IMR-90 (cell line): Measurements from ENCODE around the gene WDR90. TPM values are rescaled to one million over a fixed set of nuclear protein-coding genes. Genes with fewer than 3 reads are reported as not detected.

Experiments
- ATAC-seq: fragments of 200-7000 bp; cut with Tn5 transposase; 2 replicates; pipeline ENCODE4 v1.9.1; 2020; ENCODE audit warnings: low read depth, mild to moderate bottlenecking, moderate library complexity
- BruUV-seq: library from RNA; stranded (reverse); fragments of 400-500 nt; replicated peaks from 2 replicates; lab custom pipeline; 2021; lab: Mats Ljungman, UMichigan
- CTCF ChIA-PET: fragments of 300-600 bp; formaldehyde crosslinking; extraction: SDS; loops from one replicate; lab custom pipeline; 2021; ENCODE audit warnings: antibody characterized with exemption; lab: Yijun Ruan, JAX
- POLR2A ChIA-PET: fragments of 300-600 bp; sonication (Branson Sonifier 250); formaldehyde crosslinking; loops from one replicate; lab custom pipeline; 2022; ENCODE audit warnings: antibody characterized with exemption; ENCODE audit not compliant: unreplicated experiment; lab: Charles Lee
- DNase-seq: peaks from one replicate; pipeline ENCODE4 v3.0.0; 2013
- H2AFZ ChIP-seq: replicated peaks from 2 replicates; pipeline ENCODE3; 2013; ENCODE audit warnings: low read length, mild to moderate bottlenecking; ENCODE audit not compliant: poor library complexity
- H2AK5ac ChIP-seq: 2 replicates; pipeline ENCODE4 v1.6.1; 2013; ENCODE audit warnings: low read depth, low read length, inconsistent platforms
- H2AK9ac ChIP-seq: replicated peaks from 2 replicates; pipeline ENCODE3; 2013; ENCODE audit warnings: mild to moderate bottlenecking, low read depth, low read length, moderate library complexity; ENCODE audit not compliant: poor library complexity
- H2BK120ac ChIP-seq: 2 replicates; pipeline ENCODE4 v1.6.1; 2013; ENCODE audit warnings: low read depth, low read length, inconsistent platforms
- H2BK15ac ChIP-seq: 3 replicates; pipeline ENCODE4 v1.6.1; 2013; ENCODE audit warnings: low read depth, low read length, inconsistent platforms
- H2BK20ac ChIP-seq: 2 replicates; pipeline ENCODE4 v1.6.1; 2013; ENCODE audit warnings: low read depth, mild to moderate bottlenecking, inconsistent platforms, low read length, moderate library complexity
- H2BK5ac ChIP-seq: 2 replicates; pipeline ENCODE4 v1.6.1; 2013; ENCODE audit warnings: mild to moderate bottlenecking, low read depth, low read length, inconsistent platforms; ENCODE audit not compliant: poor library complexity, severe bottlenecking
- H3K14ac ChIP-seq: replicated peaks from 2 replicates; pipeline ENCODE4 v1.6.1; 2013; ENCODE audit warnings: low read depth, low read length, inconsistent platforms
- H3K18ac ChIP-seq: 2 replicates; pipeline ENCODE4 v1.6.1; 2013; ENCODE audit warnings: low read depth, low read length, control low read depth
- H3K23ac ChIP-seq: 2 replicates; pipeline ENCODE4 v1.6.1; 2013; ENCODE audit warnings: low read depth, low read length, inconsistent platforms
- H3K27ac ChIP-seq: 2 replicates; pipeline ENCODE4 v1.5.1; 2013; ENCODE audit warnings: mild to moderate bottlenecking, control low read depth, low read length; ENCODE audit not compliant: insufficient read depth
- H3K27me3 ChIP-seq: 2 replicates; pipeline ENCODE4 v1.6.1; 2013; ENCODE audit warnings: low read length; ENCODE audit not compliant: control insufficient read depth, insufficient read depth
- H3K36me3 ChIP-seq: 2 replicates; pipeline ENCODE4 v1.6.1; 2013; ENCODE audit warnings: low read length, mixed read lengths; ENCODE audit not compliant: control insufficient read depth, insufficient read depth
- H3K4ac ChIP-seq: 2 replicates; pipeline ENCODE4 v1.6.1; 2013; ENCODE audit warnings: low read depth, low read length, inconsistent platforms
- H3K4me1 ChIP-seq: 2 replicates; pipeline ENCODE4 v1.6.1; 2013; ENCODE audit warnings: low read length, mixed read lengths; ENCODE audit not compliant: control insufficient read depth, insufficient read depth
- H3K4me2 ChIP-seq: 2 replicates; pipeline ENCODE4 v1.6.1; 2013; ENCODE audit warnings: low read depth, mild to moderate bottlenecking, control low read depth, low read length, moderate library complexity
- H3K4me3 ChIP-seq: 2 replicates; pipeline ENCODE4 v1.5.1; 2013; ENCODE audit warnings: low read depth, mild to moderate bottlenecking, control low read depth, low read length, moderate library complexity; ENCODE audit not compliant: insufficient read depth
- H3K56ac ChIP-seq: 2 replicates; pipeline ENCODE4 v1.6.1; 2013; ENCODE audit warnings: low read length, inconsistent platforms; ENCODE audit not compliant: insufficient read depth; ENCODE audit errors: extremely low read depth
- H3K79me1 ChIP-seq, 2 experiments: 2 replicates each; pipeline ENCODE4 v1.6.1; 2013; ENCODE audit warnings: low read length in 2 of 2, inconsistent platforms in 1 of 2, low read depth in 1 of 2
- H3K9ac ChIP-seq: 2 replicates; pipeline ENCODE4 v1.6.1; 2013; ENCODE audit warnings: low read depth, low read length, control low read depth
- H3K9me1 ChIP-seq: 2 replicates; pipeline ENCODE4 v1.6.1; 2013; ENCODE audit warnings: low read length, inconsistent platforms; ENCODE audit not compliant: insufficient read depth
- H3K9me3 ChIP-seq: 2 replicates; pipeline ENCODE4 v1.6.1; 2013; ENCODE audit warnings: low read length; ENCODE audit not compliant: control insufficient read depth, insufficient read depth
- H4K20me1 ChIP-seq: 2 replicates; pipeline ENCODE4 v1.6.1; 2013; ENCODE audit warnings: low read length, inconsistent platforms; ENCODE audit not compliant: insufficient read depth
- H4K5ac ChIP-seq: 2 replicates; pipeline ENCODE4 v1.6.1; 2013; ENCODE audit warnings: mild to moderate bottlenecking, low read depth, low read length, control low read depth
- H4K8ac ChIP-seq, 2 experiments: 2 replicates each; pipeline ENCODE4 v1.6.1; 2013; ENCODE audit warnings: low read depth in 2 of 2, low read length in 2 of 2, control low read depth in 1 of 2, inconsistent platforms in 1 of 2
- H4K91ac ChIP-seq: 2 replicates; pipeline ENCODE4 v1.6.1; 2013; ENCODE audit warnings: low read depth, low read length, inconsistent platforms; ENCODE audit not compliant: insufficient read depth
- MAZ ChIP-seq: IDR thresholded peaks from 2 replicates; pipeline ENCODE4 v1.6.1; 2012; ENCODE audit warnings: low read depth, mild to moderate bottlenecking, low read length, improper control_type of control experiment, moderate library complexity, borderline replicate concordance
- RFX5 ChIP-seq: IDR thresholded peaks from 2 replicates; pipeline ENCODE4 v1.8.0; 2012; ENCODE audit warnings: low read depth, mild to moderate bottlenecking, low read length, moderate library complexity
- WGBS, 2 experiments: methylation state at CpG; one replicate each; pipeline versions ENCODE4 v1.1.5 to v1.1.7; 2013; ENCODE audit warnings: missing lambda C conversion rate in 2 of 2; ENCODE audit not compliant: insufficient read length in 1 of 2; ENCODE audit errors: extremely low coverage in 2 of 2; 5-methylcytosine and 5-hydroxymethylcytosine counted together
- dilution Hi-C: fragments of 300-500 bp; cut with HindIII; formaldehyde crosslinking; loops from one replicate; pipeline ENCODE4 v1.14.3; 2018; ENCODE audit warnings: low sequenced_read_pairs; ENCODE audit not compliant: unreplicated experiment
- in situ Hi-C: fragments of 300-500 bp; cut with MboI; formaldehyde crosslinking; loops from 3 replicates; pipeline ENCODE4 v1.14.3; 2019; ENCODE audit warnings: low sequenced_read_pairs, inconsistent platforms, mixed read lengths
- intact Hi-C: fragments of 100-400 bp; cut with micrococcal nuclease; formaldehyde crosslinking; loops from 2 replicates; pipeline ENCODE4 v1.10.0; 2022
- polyA plus RNA-seq, 3 experiments: library from polyadenylated mRNA; depleted of rRNA; stranded (reverse); fragments of >200 nt; gene quantifications; 2 replicates each; pipeline ENCODE4 v1.2.3, GENCODE V29; 2012; ENCODE audit warnings: low replicate concordance in 1 of 3
- total RNA-seq: library from RNA; depleted of rRNA; stranded (reverse); fragments of >200 nt; gene quantifications from 2 replicates; pipeline ENCODE4 v1.2.3, GENCODE V29; 2012

The WDR90 gene
- total and polyA plus RNA-seq, 2 of the 4 experiments (the other 2 are of a cell fraction): 1.4 to 18.7 TPM

GRCh38 chr16:671353-672131 lies 22.4 kb downstream of the WDR90 start:
- Histone ChIP-seq H4K8ac (no peak overlapping the region), H3K23ac (no peak overlapping the region), H2AK9ac (peak overlapping the region; percentile 28), H3K9me1 (peaks cover 6% of the 10 kb centered on the region), H2BK15ac (no peak overlapping the region), H3K4me1 (peaks cover 14% of the 10 kb centered on the region), H4K20me1 (peaks cover 27% of the 10 kb centered on the region), H3K9me3 (no peaks in the 10 kb centered on the region), H2BK20ac (no peak overlapping the region), H4K91ac (no peak overlapping the region), H2BK5ac (no peak overlapping the region), H3K4me3 (no peak overlapping the region), H3K36me3 (peaks cover 47% of the 10 kb centered on the region), H4K5ac (no peak overlapping the region), H3K79me1 (peaks cover 0 to 37% of the 10 kb centered on the region in 2 experiments; a peak in 1 of 4 replicates), H3K14ac (no peak overlapping the region), H3K18ac (no peak overlapping the region), H3K9ac (no peak overlapping the region), H2AFZ (no peak overlapping the region), H2AK5ac (no peak overlapping the region), H2BK120ac (no peak overlapping the region), H3K56ac (no peak overlapping the region), H3K4ac (no peak overlapping the region), H3K27me3 (no peaks in the 10 kb centered on the region), H3K4me2 (no peak overlapping the region), H3K27ac (no peak overlapping the region)
- intact Hi-C loops: no loop called here
- CTCF ChIA-PET: no interaction called here
- WGBS, 2 experiments: 94% methylated on average over 13 of the region's 40 CpGs; no CpG with 5 or more reads in 1 of the 2 experiments
- POLR2A ChIA-PET: no interaction called here
- DNase-seq: no peak
- ATAC-seq: no peak
- BruUV-seq: no TSS peak
- dilution Hi-C loops: no loop called here
- in situ Hi-C loops: no loop called here
- TF ChIP-seq MAZ (no peak), RFX5 (no peak)
